ENCODE measurements around the gene KPNA1.

KPNA1 gene

GRCh38 chr3:122514123-122515019 lies at the start of gene KPNA1:
Gene KPNA1 (minus strand): TSS chr3:122514939. CDS start chr3:122496565, 18,374 bp downstream.
- peak; percentile 74 for DNase-seq

GRCh38 chr3:122564155-122564912 lies 49.6 kb upstream of the KPNA1 start, which contains the start of the genes DTX3L and PARP9:
Gene DTX3L (plus strand): TSS chr3:122564338. CDS start chr3:122564427, 89 bp downstream.
Gene PARP9 (minus strand): TSS chr3:122564300. CDS start chr3:122559620, 4,680 bp downstream.
- DNase-seq = peak; percentile 57

- DNase-seq = no peak
Observed at GRCh38 chr3:122563717-122564025, 48.9 kb upstream of the KPNA1 start.

- no peak for DNase-seq
Observed at GRCh38 chr3:122562923-122563716, 48.4 kb upstream of the KPNA1 start.

- peak; percentile 36 for DNase-seq
Observed at GRCh38 chr3:122560680-122561079, 45.9 kb upstream of the KPNA1 start.

GRCh38 chr3:122559906-122560305 lies 45.2 kb upstream of the KPNA1 start:
- no peak for DNase-seq

- no peak for DNase-seq
Observed at GRCh38 chr3:122558605-122559004, 43.9 kb upstream of the KPNA1 start.

GRCh38 chr3:122557356-122557755 lies 42.6 kb upstream of the KPNA1 start:
- DNase-seq = no peak

GRCh38 chr3:122555275-122556071 lies 40.7 kb upstream of the KPNA1 start:
- no peak for DNase-seq

- no peak for DNase-seq
Observed at GRCh38 chr3:122553171-122553570, 38.4 kb upstream of the KPNA1 start.

- no peak for DNase-seq
Observed at GRCh38 chr3:122548619-122549018, 33.9 kb upstream of the KPNA1 start.

- no peak for DNase-seq
Observed at GRCh38 chr3:122548076-122548475, 33.3 kb upstream of the KPNA1 start.

GRCh38 chr3:122546151-122546550 lies 31.4 kb upstream of the KPNA1 start:
- DNase-seq = no peak

GRCh38 chr3:122538956-122539490 lies 24.3 kb upstream of the KPNA1 start:
- no peak for DNase-seq

GRCh38 chr3:122536632-122537001 lies 21.9 kb upstream of the KPNA1 start:
- DNase-seq = no peak

GRCh38 chr3:122535964-122536631 lies 21.4 kb upstream of the KPNA1 start:
- no peak for DNase-seq

- no peak for DNase-seq
Observed at GRCh38 chr3:122533931-122534334, 19.2 kb upstream of the KPNA1 start.

GRCh38 chr3:122533480-122533879 lies 18.7 kb upstream of the KPNA1 start:
- DNase-seq = no peak

- no peak for DNase-seq
Observed at GRCh38 chr3:122530164-122530563, 15.4 kb upstream of the KPNA1 start.

- no peak for DNase-seq
Observed at GRCh38 chr3:122523317-122523716, 8.6 kb upstream of the KPNA1 start.

- DNase-seq = no peak
Observed at GRCh38 chr3:122520861-122521260, 6.1 kb upstream of the KPNA1 start.

All from DMS79 (cell line).